C4-2B (cell line): ENCODE measurements around the gene SLC2A8.

Experiments used
- CTCF ChIP-seq: fragments of 450-650 bp; conservative IDR thresholded peaks from 2 replicates; pipeline ENCODE4 v1.5.1; 2017; ENCODE audit warnings: mild to moderate bottlenecking
- ZFX ChIP-seq: fragments of 450-650 bp; IDR thresholded peaks from 2 replicates; pipeline ENCODE4 v1.6.1; 2017

DNA sequence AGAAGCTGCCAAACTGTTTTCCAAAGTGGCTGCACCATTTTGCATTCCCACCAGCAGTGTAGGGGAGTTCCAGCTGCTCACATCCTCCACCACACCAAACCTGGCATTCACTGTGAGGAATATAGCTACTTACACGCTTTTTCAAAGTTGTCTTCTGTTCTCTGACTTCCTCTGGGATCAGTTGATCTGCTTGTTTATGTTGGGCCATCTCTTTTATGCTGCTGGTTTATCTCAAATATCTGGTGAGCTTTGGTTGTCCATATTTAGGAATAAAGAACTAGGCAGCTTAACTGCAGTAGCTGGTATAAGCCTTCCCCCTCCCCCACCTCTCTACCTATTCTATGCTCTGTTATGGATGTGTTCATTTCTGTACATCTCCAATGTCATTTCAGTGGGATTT is 18.7 kb downstream of the SLC2A8 start:
- TF ChIP-seq CTCF, result no peak
- TF ChIP-seq ZFX, result no peak
